SIG-M5 (cell line): ENCODE results near the gene TEP1.

Experiments
- DNase-seq: peaks from one replicate; lab custom pipeline; 2025; lab: John Stamatoyannopoulos, UW

TEP1 gene

DNA sequence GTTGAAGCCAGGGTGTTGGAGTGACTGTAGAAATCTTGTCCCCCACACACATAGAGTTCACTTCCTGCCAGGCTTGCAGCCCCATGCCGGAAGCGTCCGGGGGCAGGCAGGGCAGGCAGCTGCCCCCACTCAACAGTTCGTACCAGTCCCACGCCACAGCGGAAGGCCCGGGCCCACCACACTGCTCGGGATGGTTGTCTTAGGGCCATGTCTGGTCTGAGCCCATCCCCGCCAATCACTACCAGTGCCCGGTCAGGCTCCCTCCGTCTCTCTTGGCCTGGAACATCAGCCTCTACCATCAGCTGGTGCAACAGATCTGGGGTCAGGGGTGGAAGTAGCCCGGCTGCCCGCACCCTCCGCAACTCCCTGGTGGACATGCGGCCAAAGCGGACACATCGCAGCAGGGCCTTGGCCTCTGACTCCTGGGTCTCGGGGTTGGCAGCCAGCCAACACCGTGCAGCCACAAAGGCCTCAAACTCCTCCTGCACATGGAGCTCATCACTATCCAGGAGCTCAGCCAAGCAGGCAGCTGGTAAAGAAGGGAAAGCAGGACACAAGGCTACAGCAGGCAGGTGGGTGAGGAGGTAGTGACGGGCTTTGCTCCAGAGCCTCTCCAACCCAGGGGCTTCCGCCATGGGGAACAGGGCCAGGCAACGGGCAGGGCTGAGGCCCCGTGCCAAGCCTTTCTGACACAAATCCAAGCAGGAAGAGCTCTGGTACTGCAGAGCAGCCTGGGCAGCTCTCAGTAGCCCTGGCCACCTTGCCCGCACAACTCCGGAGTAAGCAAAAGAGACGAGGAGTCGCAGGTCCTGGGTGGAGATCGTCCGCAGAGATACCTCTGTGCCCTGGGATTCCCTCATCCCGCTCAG lies 16.7 kb upstream of the TEP1 start:
- no peak for DNase-seq

- no peak for DNase-seq
Measured at GRCh38 chr14:20428802-20429201, 15.5 kb upstream of the TEP1 start.

DNA sequence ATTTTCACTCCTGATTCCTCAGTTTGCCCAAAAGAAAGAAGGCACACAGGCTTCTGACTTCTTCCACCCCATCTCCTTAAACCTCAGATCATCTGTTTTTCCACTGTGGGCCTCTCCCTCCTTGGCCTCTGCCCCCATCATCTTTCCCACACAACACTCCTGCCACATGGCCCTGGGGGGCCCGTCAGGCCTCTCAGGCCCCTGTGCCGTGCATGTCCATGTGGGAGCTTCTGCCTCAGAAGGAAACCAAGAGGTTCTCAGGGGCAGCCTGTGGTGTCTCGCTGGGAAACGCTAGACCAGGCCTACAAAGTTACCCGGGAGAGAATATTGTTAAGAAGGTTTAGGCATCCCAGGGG lies 14.7 kb upstream of the TEP1 start:
- DNase-seq, result no peak

DNA sequence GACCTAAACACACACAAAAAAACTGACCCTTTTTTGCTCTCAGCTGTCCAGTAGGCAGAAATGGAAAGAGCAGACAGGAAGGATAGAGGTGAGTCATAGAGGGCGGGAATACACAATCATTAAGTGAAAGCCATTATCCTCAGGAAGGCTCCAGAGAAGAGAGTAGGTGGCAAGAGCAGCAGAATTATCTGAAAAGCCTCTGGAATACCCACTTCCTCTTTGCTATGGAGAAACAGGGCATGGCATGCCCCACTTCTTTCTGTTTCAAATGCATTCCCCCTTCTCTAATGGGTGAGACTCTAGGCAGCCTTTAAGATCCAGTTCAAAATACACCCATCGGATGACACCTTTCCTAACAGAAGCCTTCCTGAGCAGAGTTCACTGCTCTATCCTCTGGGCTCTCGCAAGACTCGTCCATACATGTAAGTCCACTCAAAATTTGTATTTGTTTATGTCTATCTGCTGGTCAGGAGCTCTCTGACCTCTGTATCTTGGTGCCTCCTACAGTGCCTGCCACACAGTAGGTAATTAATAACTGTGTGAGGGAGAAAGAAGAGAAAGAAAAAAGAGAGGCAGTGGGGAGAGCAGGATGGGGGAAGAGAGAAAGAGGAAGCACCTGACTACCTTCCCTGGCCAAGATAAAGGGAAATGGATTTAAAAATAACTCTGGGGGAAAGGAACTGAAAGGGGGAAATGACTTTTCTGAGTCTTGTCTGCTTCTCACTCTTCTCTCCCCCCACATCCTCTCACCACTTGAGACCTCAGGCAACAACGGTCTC lies 14.1 kb upstream of the TEP1 start:
- DNase-seq, result peak; percentile 82

DNA sequence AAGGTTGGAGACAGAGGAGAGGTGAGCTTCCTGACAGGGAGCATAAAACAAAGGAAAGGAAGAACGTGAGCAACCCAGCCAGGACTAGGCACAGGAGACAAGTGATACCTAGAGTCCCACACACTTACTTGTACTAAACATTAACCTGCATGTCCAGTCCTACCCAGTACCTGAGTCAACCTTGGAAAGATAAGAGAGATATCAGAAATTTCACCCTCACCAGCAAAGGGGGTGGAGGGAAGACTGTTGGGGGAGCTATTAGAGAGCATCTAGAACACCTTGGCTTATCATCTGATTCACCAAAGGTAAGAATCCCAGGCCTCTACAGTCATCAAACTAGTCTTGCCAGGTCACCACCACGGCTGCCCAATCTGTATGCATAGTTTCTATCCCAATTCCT lies 11.6 kb upstream of the TEP1 start:
- DNase-seq, result no peak

DNA sequence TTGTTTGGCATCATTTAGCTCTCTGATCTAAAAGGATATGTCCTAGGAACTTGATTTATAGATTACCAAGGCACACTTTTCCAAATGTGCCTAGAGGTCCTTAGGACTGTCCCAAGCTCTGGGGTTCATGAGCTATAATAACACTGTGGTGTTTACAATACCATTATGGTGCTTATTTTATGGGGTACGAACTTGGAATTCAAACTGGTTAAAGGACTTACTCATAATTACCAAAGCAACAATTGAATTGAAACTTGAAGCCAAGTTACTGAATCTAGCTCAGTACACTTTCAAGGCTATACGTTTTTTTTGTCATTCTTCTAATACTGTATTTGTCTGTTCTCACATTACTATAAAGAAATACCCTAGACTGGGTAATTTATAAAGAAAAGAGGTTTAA lies 9.6 kb upstream of the TEP1 start:
- no peak for DNase-seq

DNA sequence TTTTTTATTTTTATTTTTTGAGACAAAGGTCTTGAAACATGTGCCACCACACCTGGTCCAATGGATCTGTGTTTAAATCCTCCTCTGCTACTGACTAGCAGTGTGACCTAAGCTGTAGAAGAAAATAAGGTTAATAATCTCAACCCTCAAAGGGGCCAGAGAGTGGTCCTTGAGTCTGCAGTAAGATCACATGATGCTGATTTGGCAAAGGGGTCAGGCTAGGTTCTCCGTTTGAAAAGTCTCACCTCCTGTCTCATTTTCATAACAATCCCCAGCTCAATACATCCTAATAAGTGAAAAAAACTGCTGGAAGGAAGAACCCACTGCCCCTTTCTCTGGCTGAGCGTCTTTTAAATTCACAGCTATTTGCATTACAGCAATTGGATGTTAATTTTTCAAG lies 8.0 kb upstream of the TEP1 start:
- no peak for DNase-seq

DNA sequence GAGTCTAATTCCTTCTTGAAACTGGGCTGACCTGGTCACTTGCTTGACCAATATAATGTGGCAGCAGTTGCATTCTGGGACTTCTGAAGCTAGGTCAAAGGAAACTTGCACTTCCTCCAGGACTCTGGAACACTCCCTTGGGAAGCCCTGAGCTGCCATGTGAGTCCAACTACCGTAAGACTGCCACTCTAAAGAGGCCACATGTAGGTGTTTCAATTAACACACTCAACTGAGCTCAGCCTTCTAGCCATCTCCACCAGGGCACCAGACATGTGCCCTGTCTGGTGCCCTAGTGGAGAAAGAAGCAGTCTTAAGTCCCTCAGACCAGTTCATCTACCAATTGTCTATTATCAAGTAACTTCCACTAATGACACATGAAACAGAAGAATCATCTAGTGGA lies 6.1 kb upstream of the TEP1 start:
- no peak for DNase-seq

- DNase-seq, result no peak
Measured at GRCh38 chr14:20418501-20418909, 5.2 kb upstream of the TEP1 start.

DNA sequence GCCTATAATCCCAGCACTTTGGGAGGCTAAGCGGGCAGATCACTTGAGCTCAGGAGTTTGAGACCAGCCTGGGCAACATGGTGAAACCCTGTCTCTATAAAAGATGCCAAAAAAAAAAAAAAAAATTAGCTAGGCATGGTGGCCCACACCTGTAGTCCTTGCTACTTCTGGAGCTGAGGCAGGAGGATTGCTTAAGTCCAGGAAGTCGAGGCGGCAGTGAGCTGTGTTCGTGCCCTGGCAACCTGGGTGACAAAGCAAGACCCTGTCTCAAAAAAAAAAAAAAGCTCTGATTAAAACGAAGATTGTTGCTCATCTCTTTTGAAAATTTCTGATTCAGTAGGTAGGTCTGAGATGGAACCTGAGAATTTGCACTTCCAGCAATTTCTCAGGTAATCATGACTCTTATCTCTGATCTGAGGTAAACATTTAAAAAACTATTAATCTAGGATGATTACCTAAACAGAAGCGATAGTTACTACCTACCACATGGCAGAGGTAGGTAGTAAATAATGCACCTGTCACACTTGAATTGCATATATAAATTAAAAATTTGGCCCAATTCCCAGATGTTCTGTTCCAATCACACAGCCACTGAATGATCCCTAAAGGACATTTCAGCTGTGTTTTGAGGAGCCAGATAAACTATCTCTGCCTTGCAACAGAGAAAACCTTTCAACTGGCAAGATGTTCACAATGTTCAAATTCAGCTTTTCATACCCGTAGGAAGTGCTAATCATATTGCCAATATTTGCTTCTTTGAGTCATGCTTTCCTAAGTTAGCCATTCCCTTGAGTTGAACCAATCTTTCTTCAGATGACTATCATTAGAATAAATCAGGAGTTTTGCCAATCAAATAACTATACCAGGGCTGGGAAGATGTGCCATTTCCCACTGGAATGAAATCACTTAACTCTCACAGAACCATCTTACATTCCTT lies 4.2 kb upstream of the TEP1 start:
- no peak for DNase-seq

GRCh38 chr14:20416223-20416622 lies 2.9 kb upstream of the TEP1 start:
- no peak for DNase-seq

DNA sequence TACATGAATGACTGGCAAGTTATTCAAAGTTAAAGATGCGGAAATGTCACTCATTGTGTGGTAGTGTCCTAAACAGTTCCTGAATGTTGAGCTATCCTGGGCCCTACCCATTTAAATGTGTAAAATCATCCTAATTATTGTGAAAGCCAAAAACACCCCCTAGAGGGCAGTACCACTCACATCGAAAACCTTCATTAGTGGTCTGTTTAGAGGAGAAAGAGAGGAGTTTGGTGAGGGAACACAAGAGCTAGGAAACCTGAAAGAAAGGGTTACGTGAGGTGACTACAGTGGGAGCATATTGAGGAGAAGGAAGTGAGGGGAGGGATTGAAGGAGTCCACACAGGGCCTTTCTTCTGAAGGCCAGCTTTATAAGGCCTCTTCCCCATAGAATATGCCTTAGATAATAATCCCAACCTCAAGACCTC lies 2.5 kb upstream of the TEP1 start:
- DNase-seq, result peak; percentile 14

GRCh38 chr14:20413744-20414082 lies 412 bp upstream of the TEP1 start:
- DNase-seq, result no peak

- DNase-seq, result no peak
Measured at GRCh38 chr14:20412411-20412810, 890 bp downstream of the TEP1 start.

DNA sequence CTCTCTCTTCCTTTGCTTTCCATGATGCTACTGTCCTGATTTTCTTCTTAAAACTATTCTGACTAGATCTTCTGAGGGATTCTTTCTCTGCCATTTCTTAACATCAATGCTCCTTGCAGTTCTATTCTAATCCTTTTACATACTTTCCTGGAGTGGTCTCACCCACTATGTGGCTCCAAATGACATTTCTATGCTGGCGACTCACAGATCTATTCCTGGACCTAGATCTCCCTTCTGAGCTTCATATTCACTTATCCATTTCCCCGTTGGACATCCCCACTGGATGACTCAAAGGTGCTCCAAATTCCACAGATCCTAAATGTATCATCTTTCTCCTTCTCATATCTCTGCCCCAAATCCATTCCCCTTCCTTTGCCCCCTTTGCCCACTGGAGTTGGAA lies 4.1 kb downstream of the TEP1 start:
- no peak for DNase-seq

DNA sequence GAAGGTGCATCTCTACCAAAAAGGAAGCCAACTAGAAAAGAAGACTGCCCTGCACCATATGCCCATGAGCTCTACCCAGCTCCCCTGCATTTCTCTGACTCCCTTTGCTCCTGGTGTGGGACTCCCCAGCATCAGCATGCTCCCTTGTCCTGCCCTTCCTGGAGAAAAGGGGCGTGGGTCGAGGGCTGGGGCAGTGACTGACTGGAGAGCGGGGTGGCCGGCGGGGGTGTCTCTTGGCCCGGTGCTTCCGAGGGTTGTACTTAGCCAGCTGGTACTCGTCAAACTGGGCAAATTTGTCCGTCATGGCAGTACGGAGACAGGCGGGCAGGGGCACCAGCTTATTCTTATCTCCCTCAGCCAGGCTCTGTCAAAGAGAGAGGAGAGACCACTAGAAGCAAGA lies 9.8 kb downstream of the TEP1 start:
- DNase-seq, result no peak

GRCh38 chr14:20400965-20401593 lies 12.2 kb downstream of the TEP1 start:
- DNase-seq, result no peak

GRCh38 chr14:20400589-20400964 lies 12.7 kb downstream of the TEP1 start:
- no peak for DNase-seq

- DNase-seq, result no peak
Measured at GRCh38 chr14:20397511-20397910, 15.8 kb downstream of the TEP1 start.

- DNase-seq, result no peak
Measured at GRCh38 chr14:20391505-20391904, 21.8 kb downstream of the TEP1 start.

GRCh38 chr14:20388159-20388558 lies 25.1 kb downstream of the TEP1 start:
- DNase-seq, result no peak

GRCh38 chr14:20387576-20387975 lies 25.7 kb downstream of the TEP1 start:
- peak; percentile 48 for DNase-seq
